GM21529 (cell line): ENCODE results near the gene SLC26A2.
"Not testable (repeated sequence)": the region's sequence is repeated elsewhere in the genome, so short reads cannot be mapped to it uniquely, and the experiment has no call there.

ENCODE experiments used
- ATAC-seq: cut with Tn5 transposase; IDR thresholded peaks from one replicate; pipeline ENCODE4 v1.9.1; 2021; ENCODE audit not compliant: unreplicated experiment

The SLC26A2 gene

DNA sequence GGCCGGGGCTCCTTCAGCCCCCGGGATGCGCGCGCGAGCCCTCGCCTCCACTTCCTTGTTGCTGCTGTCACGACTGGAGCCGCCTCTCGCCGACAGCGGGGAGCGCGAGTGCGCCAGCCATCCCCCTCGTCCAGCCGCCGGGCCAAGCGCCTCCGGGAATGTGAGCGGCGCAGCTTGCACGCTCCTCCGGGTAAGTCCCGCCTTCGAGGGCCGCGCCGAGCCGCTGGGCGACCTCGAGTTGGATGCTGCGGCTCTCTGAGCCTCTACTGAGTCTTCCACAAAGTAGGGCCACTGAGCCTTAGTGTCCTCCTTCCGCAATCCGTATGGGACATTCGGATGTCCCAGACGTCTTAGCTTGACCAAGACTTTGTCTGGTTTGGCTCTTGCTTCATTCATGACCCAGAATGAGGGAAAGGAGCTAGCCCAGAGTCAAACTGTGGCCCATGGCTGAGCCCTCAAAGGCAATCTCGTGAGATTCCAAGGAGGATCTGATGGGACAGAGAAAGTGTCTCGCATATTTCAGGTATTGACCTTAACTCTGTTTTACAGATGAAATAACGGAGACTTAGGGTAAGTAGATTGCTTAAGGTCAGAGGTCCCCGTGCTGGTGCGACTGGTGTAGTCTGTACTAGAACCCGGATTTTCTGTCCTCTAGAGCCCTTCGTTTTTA, 40.6 kb downstream of the SLC26A2 start:
- peak; percentile 20 for ATAC-seq

DNA sequence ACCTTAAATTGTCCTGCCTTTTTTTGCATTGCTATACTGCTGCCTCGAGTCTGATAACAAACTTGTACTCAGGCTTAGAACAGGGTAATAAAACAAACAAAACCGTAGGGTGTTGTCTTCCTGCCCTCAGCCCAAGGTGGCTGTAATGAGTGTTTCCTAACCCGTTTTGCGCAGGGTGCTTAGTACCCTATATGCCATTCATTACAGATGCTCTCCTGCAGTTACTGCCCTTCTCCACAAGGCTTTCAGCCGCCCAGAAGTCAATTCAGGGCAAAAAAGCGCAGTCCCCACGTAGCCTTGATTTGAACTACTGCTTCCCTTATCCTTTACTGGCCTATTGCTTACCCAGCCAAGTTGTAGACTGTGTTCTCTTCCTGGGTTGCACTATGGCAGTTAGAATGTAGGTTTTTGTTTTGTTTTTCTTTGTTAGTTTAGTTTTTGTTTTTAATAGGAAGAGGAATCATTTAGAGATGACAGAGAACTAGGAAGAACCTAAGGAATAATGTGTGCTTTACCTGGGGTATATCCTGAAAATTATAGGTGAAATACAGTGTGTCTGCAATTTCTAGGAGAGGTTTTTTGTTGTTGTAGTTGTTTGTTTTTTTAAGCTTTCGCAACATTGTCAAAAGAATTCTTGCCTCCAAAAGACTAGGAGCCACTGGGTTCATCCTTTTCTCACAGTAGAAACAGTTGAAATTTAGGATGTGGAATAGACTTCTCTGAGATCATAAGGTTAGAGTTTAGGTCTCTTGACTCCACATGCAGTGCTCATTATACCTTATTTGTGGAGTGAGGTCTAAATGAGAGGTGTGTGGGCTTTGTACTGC, 41.3 kb downstream of the SLC26A2 start:
- peak; percentile 63 for ATAC-seq

DNA sequence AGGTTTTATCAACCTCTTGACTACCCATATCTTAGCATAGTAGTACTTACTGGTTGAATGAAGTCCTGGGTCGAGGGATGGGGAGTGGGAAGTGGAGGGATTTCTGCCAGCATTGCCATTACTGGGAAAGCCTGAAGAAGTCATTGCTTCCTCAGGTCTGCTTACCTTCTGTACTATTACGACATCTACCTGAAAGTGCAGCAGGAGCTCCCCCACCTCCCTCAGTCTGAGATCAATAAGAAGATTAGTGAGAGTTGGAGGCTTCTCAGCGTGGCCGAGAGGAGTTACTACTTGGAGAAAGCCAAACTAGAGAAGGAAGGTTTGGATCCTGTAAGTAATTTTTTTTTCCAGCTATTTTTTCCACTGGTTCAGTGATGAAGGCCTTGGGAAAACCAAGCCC, 45.8 kb downstream of the SLC26A2 start:
- no peak for ATAC-seq

DNA sequence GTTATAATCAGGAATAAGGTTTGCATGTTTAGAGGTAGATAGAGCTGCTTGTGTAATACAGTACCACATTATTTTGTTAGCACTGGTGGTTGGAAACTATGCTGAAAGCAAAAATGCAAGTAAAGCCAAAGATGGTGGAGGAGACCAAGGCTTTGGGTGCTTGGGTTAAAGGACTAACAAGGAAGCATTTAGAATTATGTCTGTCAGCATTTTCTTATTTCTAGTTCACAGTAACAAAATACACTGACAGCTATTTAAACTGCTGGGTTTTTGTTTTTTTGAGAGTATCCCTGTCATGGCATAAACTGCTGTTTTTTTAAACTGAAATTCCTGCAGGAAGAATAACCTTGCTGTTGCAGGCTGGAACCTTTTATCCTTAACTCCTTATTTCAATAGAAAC, 46.5 kb downstream of the SLC26A2 start:
- ATAC-seq: no peak

DNA sequence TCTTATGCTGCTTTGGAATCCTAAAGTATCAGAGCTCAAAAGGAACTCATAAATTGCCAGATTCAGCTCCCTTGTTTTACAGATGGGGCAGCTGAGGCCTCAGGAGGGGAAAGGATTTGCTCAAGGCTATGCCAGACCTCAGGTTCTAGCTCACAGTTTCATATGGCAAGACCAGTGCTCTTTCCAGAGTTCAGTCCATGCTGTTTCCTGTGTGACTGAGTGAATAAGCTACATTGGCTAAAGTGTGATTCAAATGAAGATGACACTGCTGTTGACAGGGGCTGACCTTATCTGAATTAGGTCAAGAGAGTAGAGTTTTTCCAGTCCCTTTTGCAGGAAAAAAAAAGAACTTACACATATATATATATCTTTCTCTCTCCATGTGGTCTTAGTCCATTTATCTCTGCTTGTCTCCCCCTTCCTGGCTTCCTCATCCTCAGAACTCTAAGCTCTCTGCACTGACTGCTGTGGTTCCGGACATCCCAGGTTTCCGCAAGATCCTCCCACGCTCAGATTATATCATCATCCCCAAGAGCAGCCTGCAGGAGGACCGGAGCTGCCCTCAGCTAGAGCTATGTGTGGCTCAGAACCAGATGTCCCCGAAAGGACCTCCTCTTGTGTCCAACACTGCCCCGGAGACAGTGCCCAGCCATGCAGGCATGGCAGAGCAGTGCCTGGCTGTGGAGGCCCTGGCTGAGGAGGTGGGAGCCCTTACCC, 49.3 kb downstream of the SLC26A2 start:
- no peak for ATAC-seq

DNA sequence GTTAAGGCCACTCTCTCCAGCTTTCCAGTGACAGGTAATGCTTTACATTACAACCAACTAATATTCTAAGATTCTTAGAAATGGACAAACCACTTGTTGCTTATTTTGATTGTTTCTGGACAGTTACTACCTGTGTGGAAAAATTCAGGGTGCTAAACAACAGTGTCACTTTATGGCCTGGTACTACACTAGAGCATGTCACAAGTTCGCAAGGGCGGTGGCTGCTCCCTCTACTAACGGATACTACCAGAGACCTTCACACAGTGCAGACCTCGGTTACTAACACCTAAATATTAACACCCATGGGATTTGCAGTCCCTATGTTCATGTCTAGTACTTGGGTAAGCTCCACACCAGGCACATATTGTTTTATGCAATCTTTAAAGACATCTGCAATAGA, 53.4 kb downstream of the SLC26A2 start:
- no peak for ATAC-seq

DNA sequence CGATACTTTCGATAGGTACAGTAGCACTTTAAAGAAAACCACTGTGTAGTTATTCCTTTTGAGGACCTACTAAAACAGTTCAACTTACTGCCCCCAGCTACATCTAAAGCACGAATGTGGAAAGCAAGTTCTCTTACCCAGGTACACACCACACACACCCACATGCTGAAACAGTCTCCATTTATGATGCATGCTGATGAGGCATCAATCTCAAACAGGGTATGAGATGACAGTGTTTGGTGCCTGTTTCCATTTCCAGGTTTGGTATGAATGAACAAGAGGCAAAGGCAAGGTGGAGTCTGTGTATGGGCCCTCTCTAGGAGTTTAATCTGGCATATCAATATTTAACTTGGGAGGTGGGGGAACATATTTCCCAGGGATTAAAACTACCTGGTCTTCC, 53.9 kb downstream of the SLC26A2 start:
- no peak for ATAC-seq

DNA sequence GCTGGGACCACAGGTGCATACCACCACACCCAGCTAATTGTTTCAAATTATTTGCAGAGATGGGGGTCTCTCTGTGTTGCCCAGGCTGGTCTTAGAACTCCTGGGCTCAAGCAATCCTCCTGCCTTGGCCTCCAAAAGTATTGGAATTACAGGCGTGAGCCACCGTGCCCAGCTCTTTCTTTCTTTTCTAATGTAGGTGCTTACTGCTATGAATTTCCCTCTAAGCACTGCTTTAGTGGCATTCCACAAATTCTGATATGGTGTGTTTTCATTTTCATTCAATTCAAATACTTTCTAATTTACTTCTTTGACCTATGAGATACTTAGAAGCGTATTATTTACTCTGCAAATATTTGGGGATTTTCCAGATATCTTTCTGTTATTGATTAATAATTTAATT, 54.9 kb downstream of the SLC26A2 start:
- no peak for ATAC-seq

DNA sequence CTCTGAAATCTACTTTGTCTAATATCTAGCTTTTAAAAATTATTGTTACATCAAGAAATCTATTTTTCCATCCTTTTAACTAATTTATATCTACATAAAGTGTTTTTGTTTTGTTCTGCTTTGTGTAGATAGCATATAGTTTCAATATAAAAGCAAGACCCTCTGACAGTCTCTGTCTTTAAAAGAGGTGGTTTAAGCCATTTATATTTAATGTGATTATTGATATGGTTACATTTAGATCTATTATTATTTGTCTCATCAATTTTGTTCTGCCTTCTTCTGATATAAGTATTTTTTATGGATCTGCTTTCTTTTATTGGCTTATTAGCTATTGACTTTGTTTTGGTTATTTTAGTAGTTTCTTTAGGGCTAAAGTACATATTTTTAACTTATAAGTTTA, 56.0 kb downstream of the SLC26A2 start:
- no peak for ATAC-seq

DNA sequence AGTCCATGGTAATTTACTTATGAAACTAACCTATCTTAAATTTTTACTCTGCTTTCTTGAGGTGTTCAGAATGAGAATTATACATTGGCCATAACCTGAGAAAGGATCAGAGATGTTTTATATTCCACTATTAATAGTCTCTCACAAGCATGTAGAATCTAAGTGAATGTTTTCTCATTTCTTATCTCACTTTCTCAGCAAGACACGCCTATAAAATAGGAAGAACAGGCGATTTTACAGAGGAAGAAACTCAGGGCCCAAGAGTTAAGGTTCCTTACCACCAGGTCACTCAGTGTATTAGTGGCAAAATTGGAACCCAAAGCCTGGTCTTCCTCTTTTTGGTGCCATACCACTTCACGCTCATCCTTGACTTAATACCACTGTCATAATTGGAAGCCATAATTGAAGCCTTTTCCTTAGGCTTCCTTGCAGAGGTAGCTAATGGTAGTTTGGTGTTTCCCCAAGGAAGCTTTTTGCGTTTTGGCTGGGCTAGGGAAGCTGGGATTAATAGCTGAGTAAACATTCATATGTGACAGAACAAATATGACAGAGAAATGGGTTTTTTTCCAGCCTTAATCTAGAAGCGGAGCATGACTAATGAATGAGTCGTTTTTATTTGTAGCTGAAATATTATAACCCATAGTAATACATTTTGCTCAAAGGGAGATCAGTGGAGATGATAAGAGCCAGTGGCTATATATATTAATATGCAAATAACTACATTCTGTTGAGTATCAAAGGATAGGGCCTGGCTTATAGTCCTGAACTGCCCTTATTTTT, 56.9 kb downstream of the SLC26A2 start:
- ATAC-seq: no peak

DNA sequence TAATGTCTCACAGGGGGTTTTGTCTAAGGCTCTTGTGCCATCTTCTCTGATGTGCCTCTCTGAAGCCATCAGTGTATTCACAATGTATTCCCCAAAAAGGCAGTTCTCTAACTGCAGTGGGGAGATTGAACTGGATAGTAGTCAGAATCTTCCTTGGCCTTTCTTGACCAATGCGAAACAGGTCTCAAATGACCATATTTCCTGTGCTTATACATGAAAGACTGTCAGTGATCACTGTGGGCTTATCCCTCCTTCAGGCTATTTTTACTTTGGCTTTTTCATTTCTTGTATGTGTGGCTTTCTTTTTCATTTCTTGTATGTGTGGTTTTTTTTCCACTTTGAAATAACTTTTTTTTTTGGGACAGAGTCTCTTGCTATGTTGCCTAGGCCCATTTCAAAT, 59.7 kb downstream of the SLC26A2 start:
- no peak for ATAC-seq

DNA sequence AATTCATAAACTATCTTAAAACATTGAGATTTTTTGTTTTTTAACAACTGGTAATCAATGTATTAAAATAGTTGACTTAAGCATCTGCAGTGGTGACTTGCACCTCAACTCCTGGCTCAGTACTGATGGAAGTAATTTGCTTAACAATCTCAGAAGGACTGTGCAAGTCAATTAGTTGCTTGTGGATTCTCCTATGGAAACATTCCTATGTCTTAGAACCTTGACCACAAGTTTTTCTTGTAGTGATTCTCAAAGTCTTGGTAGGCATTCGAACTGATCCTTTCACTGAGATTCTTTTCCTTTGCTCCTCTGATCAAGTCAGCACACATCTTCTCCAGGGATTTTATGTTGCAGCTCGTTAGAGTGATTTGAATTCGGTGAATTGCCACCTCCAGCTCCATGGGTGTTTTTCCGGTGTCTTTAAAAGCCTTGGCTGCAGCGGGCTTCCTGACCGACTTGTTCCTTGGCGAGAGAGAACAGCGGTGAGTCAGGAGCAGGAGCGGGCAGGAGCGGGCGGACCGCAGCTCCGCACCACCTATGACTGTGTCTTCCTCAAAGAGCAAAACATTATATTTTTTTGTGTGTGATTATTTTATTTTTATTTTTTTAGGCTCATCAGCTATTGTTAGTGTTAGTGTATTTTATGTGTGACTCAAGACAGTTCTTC, 61.1 kb downstream of the SLC26A2 start:
- ATAC-seq: no peak

DNA sequence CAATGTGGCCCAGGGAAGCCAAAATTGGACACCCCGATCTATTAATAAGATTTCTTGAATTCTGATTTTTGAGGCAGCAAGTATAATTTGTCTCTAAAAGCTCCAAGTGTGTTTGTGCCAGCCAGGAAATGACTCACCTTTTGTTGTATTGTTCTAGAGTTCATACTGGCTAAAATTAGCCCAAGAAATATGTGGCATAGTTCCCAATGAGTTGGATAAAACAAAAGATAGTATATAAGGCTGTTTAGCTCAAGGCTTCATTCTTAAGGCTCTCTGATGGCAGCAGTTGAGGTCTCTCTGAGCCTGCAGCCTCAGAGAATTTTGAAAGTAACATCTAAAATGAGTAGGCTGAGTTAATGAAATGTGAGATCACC, 61.6 kb downstream of the SLC26A2 start:
- ATAC-seq: no peak

DNA sequence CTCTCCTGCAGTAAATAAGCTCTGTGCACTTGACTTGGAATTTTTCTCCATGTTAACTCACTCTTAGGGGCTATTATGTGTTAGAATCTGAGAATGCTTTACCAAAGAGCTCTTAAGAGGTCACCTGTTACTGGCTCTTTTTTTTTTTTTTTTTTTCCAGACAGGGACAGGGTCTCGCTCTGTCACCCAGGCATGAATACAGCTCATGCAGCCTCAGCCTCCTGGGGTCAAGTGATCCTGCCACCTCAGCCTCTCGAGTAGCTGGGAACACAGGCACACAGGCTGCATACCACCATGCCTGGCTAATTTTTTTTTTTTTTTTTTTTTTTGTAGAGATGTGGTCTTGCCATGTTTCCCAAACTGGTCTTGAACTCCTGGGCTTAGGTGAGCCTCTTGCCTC, 62.1 kb downstream of the SLC26A2 start:
- ATAC-seq: no peak

DNA sequence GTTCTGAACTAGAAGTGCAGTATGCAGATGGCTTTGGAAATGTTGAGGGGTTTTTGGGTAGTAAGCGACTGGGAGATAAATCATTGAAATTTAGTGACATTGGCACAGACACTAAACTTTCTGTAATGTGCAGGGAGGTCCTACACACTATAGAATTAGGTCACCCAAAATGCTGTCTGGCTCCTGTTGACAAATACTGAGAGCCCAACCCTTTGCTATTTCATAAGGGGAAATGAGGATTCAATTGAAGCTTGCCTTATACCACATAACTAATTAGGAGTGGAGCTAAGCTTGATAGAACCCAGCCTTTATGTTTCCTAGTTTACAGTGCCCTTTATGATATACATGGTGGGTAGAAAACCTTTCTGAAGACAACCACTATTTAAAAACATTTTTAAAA, 62.6 kb downstream of the SLC26A2 start:
- ATAC-seq: no peak

DNA sequence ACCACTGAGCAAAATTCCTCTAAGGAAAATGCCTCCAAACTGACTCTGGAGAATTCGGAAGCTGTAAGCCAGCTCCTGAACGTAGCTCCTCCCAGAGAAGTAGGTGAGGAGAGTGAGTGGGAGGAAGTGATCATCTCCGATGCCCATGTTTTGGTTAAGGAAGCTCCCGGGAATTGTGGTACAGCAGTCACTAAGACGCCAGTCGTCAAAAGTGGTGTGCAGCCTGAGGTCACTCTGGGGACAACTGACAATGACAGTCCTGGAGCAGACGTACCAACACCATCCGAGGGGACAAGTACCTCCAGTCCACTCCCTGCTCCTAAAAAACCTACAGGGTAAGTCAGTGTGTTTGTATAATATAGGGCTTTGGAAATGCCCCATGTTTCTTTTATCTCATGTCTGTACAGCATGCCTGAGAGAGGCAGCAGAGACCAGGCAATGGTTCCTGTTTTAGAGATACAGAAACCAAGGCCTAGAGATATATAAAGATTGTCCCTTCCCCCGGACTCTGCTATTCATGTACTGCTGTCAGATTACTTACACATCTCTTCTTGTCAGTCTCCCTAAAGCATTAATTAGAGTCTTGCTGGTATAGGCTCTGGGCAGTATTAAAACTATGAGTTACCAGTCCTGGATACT, 63.9 kb downstream of the SLC26A2 start:
- ATAC-seq: no peak

DNA sequence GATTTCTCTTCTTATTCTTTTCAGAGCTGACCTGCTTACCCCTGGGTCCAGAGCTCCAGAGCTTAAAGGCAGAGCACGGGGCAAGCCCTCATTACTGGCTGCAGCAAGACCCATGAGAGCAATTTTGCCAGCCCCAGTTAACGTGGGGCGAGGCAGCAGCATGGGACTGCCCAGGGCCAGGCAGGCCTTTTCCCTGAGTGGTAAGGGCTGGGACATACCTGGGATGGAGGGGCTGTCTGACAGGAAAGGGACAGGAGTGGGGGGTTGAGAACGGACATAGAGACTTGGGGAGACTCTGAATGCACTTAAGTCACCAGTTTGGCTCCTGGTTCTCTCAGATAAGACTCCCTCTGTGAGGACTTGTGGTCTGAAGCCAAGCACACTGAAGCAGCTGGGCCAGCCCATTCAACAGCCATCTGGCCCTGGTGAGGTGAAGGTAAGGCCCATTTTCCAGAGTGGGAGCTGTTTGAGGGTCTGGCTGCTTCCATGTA, 66.2 kb downstream of the SLC26A2 start:
- ATAC-seq: no peak

DNA sequence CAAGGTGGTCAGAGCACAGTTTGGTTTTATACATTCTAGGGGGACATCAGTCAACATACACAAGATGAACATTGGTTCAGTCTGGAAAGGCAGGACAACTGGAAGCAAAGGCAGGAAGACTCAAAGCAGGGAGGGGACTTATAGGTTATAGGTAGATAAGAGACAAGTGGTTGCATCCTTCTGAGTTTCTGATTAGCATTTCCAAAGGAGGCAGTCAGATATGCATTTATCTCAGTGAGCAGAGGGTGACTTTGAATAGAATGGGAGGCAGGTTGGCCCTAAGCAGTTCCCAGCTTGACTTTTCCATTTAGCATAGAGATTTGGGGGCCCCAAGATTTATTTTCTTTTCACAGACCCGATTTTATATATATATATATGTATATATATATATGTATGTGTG, 67.5 kb downstream of the SLC26A2 start:
- ATAC-seq: not testable (repeated sequence)

DNA sequence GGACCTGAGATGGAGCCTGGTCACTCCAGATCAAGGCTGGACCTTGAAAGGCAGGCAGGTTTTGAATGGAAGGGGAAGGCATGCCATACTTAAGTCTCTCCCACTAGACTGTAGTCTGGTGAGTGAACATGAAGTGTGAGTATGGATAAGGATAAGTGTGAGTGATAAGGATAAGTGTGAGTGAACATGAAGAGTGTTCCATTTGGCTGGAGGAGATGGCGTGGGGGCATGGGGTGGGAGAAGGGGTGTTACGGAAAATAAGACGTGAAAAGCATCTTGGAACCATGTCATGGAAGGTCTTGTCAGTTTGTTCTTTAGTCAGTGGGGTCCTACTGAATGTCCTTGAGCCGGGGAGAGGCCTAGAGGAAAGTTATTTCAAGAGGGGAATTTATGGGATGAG, 72.8 kb downstream of the SLC26A2 start:
- no peak for ATAC-seq

DNA sequence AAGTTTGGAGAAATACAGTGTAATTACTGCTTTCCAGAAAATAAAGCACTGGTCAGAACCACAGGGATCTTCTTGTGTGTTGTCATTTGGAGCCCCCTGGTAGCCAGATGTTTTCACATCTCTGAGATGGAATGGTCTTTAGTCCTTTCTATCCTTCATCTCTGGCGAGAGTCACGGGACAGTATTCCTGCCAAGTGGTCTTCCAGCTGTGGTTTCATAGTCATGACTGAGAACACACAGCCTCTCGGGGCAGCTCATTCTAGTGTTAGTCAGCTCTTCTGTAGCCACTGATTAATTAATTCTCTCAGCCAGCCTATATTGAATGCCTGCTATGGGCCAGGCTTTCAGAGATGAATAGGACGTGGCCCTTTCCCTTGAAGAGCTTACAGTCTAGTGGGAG, 74.1 kb downstream of the SLC26A2 start:
- ATAC-seq: no peak
